SJSA1 (cell line): ENCODE data around the gene PHF10. TPM values are rescaled to one million over a fixed set of nuclear protein-coding genes. Genes with fewer than 3 reads are reported as not detected.
"Not testable (repeated sequence)": the region's sequence is repeated elsewhere in the genome, so short reads cannot be mapped to it uniquely, and the experiment has no call there.

ENCODE experiments used
- DNase-seq, 2 experiments: peaks; one replicate each; pipeline ENCODE4 v3.0.0-alpha.2; 2015 to 2020; ENCODE audit warnings: low spot score in 2 of 2, low read depth in 1 of 2
- H3K27ac ChIP-seq: fragments of 250-450 bp; sonication (Bioruptor Pico); 2 replicates; pipeline ENCODE4 v1.5.1; 2020; ENCODE audit warnings: mild to moderate bottlenecking, moderate library complexity
- H3K27me3 ChIP-seq: fragments of 250-450 bp; sonication (Bioruptor Pico); replicated peaks from 2 replicates; pipeline ENCODE4 v1.5.1; 2020; ENCODE audit warnings: mild to moderate bottlenecking, moderate library complexity
- H3K36me3 ChIP-seq: fragments of 250-450 bp; sonication (Bioruptor Pico); 2 replicates; pipeline ENCODE4 v1.5.1; 2020; ENCODE audit warnings: mild to moderate bottlenecking
- H3K4me1 ChIP-seq: fragments of 250-450 bp; sonication (Bioruptor Pico); replicated peaks from 2 replicates; pipeline ENCODE4 v1.6.1; 2021; ENCODE audit warnings: mild to moderate bottlenecking
- H3K4me3 ChIP-seq: fragments of 250-450 bp; sonication (Bioruptor Pico); 2 replicates; pipeline ENCODE4 v1.5.1; 2020; ENCODE audit warnings: mild to moderate bottlenecking
- H3K9me3 ChIP-seq: fragments of 250-450 bp; sonication (Bioruptor Pico); replicated peaks from 2 replicates; pipeline ENCODE4 v1.5.1; 2020; ENCODE audit warnings: mild to moderate bottlenecking
- total RNA-seq: library from RNA; depleted of rRNA; stranded (reverse); fragments of >200 nt; shearing (Covaris generic); gene quantifications from 2 replicates; pipeline ENCODE4 v1.2.3, GENCODE V29; 2014; rRNA removed

Gene PHF10
- total RNA-seq, result 21.1 and 33.4 TPM in 2 replicates

- DNase-seq, result peak in 1 of 2 experiments; percentile 37
- H3K27me3 ChIP-seq, result no peaks in the 10 kb centered on the region
- H3K9me3 ChIP-seq, result no peaks in the 10 kb centered on the region; the same call in 1 of the 2 replicates
- H3K36me3 ChIP-seq, result peaks cover 7% of the 10 kb centered on the region
- H3K4me3 ChIP-seq, result peak within 1 kb of the TSS; percentile 96
- H3K27ac ChIP-seq, result peak within 1 kb of the TSS; percentile 67
- H3K4me1 ChIP-seq, result peaks cover 18% of the 10 kb centered on the region
Observed at GRCh38 chr6:169724494-169725124, at the start of gene PHF10. Gene PHF10 (minus strand): TSS chr6:169724500. CDS start chr6:169723931, 569 bp downstream.

- no peak for DNase-seq
- Histone ChIP-seq H3K27ac (no peak overlapping the region), H3K4me1 (peaks cover 13% of the 10 kb centered on the region), H3K27me3 (no peaks in the 10 kb centered on the region), H3K4me3 (no peak overlapping the region), H3K36me3 (no peaks in the 10 kb centered on the region; the same call in 1 of the 2 replicates), H3K9me3 (no peaks in the 10 kb centered on the region)
Observed at GRCh38 chr6:169766921-169767736, 42.8 kb upstream of the PHF10 start.

GRCh38 chr6:169766232-169766631 lies 41.9 kb upstream of the PHF10 start:
- Histone ChIP-seq H3K9me3 (no peaks in the 10 kb centered on the region), H3K27ac (no peak overlapping the region), H3K36me3 (no peaks in the 10 kb centered on the region; the same call in 1 of the 2 replicates), H3K4me1 (peaks cover 13% of the 10 kb centered on the region), H3K27me3 (no peaks in the 10 kb centered on the region), H3K4me3 (no peak overlapping the region)
- DNase-seq, result peak in 1 of 2 experiments; percentile 80

- not testable (repeated sequence) for H3K27ac ChIP-seq, H3K27me3 ChIP-seq, H3K9me3 ChIP-seq, H3K36me3 ChIP-seq, DNase-seq, H3K4me3 ChIP-seq
- peaks cover 13% of the 10 kb centered on the region for H3K4me1 ChIP-seq
Observed at GRCh38 chr6:169765789-169766188, 41.5 kb upstream of the PHF10 start.

GRCh38 chr6:169763881-169764280 lies 39.6 kb upstream of the PHF10 start:
- peaks cover 13% of the 10 kb centered on the region for H3K4me1 ChIP-seq
- H3K9me3 ChIP-seq, result no peaks in the 10 kb centered on the region
- no peaks in the 10 kb centered on the region; the same call in 1 of the 2 replicates for H3K36me3 ChIP-seq
- DNase-seq, result no peak
- no peak overlapping the region for H3K27ac ChIP-seq
- no peaks in the 10 kb centered on the region for H3K27me3 ChIP-seq
- no peak overlapping the region for H3K4me3 ChIP-seq

- Histone ChIP-seq H3K4me1 (peaks cover 13% of the 10 kb centered on the region), H3K9me3 (no peaks in the 10 kb centered on the region), H3K36me3 (no peaks in the 10 kb centered on the region; the same call in 1 of the 2 replicates), H3K27ac (no peak overlapping the region), H3K4me3 (no peak overlapping the region), H3K27me3 (no peaks in the 10 kb centered on the region)
- DNase-seq, result no peak
Observed at GRCh38 chr6:169763308-169763707, 39.0 kb upstream of the PHF10 start.

- Histone ChIP-seq H3K27ac (no peak overlapping the region), H3K36me3 (peaks cover 9% of the 10 kb centered on the region), H3K4me1 (peaks cover 6% of the 10 kb centered on the region; the same call in 1 of the 2 replicates), H3K27me3 (no peaks in the 10 kb centered on the region), H3K9me3 (no peaks in the 10 kb centered on the region), H3K4me3 (no peak overlapping the region)
- DNase-seq, result no peak
Observed at GRCh38 chr6:169755162-169755561, 30.9 kb upstream of the PHF10 start.

- peak overlapping the region; percentile 92 for H3K27ac ChIP-seq
- H3K36me3 ChIP-seq, result peaks cover 9% of the 10 kb centered on the region
- peak overlapping the region; percentile 87 for H3K4me3 ChIP-seq
- H3K9me3 ChIP-seq, result no peaks in the 10 kb centered on the region
- H3K27me3 ChIP-seq, result no peaks in the 10 kb centered on the region
- DNase-seq, result no peak
- H3K4me1 ChIP-seq, result peaks cover 6% of the 10 kb centered on the region; the same call in 1 of the 2 replicates
Observed at GRCh38 chr6:169752074-169752623, 27.8 kb upstream of the PHF10 start.

GRCh38 chr6:169751242-169752073 lies 27.2 kb upstream of the PHF10 start, which contains the start of the genes DYNLT2 and ERMARD:
Gene DYNLT2 (minus strand): TSS chr6:169751572. CDS start chr6:169751458, 114 bp downstream.
Gene ERMARD (plus strand): TSS chr6:169751622. CDS start chr6:169751658, 36 bp downstream.
- Histone ChIP-seq H3K36me3 (peaks cover 7% of the 10 kb centered on the region), H3K27ac (peak within 1 kb of the TSS; percentile 92), H3K4me1 (peaks cover 6% of the 10 kb centered on the region; the same call in 1 of the 2 replicates), H3K4me3 (peak within 1 kb of the TSS; percentile 87), H3K9me3 (no peaks in the 10 kb centered on the region), H3K27me3 (no peaks in the 10 kb centered on the region)
- peak; percentile 94 to 96 for DNase-seq

GRCh38 chr6:169746556-169746955 lies 22.3 kb upstream of the PHF10 start:
- Histone ChIP-seq H3K4me3 (no peak overlapping the region), H3K9me3 (no peaks in the 10 kb centered on the region), H3K27ac (no peak overlapping the region), H3K4me1 (no peaks in the 10 kb centered on the region), H3K27me3 (0 out of 2 replicates have a peak, but pooled peaks cover 3% of the 10 kb centered on the region), H3K36me3 (peaks cover 4% of the 10 kb centered on the region)
- DNase-seq, result no peak

GRCh38 chr6:169745405-169745804 lies 21.1 kb upstream of the PHF10 start:
- Histone ChIP-seq H3K27ac (no peak overlapping the region), H3K27me3 (0 out of 2 replicates have a peak, but pooled peaks cover 3% of the 10 kb centered on the region), H3K4me1 (no peaks in the 10 kb centered on the region), H3K4me3 (no peak overlapping the region), H3K9me3 (no peaks in the 10 kb centered on the region), H3K36me3 (no peaks in the 10 kb centered on the region)
- no peak for DNase-seq

- Histone ChIP-seq H3K27me3 (0 out of 2 replicates have a peak, but pooled peaks cover 3% of the 10 kb centered on the region), H3K36me3 (no peaks in the 10 kb centered on the region), H3K27ac (no peak overlapping the region), H3K4me3 (no peak overlapping the region), H3K4me1 (no peaks in the 10 kb centered on the region), H3K9me3 (no peaks in the 10 kb centered on the region)
- DNase-seq, result no peak
Observed at GRCh38 chr6:169741344-169741743, 17.0 kb upstream of the PHF10 start.

- Histone ChIP-seq H3K27ac (no peak overlapping the region), H3K27me3 (0 out of 2 replicates have a peak, but pooled peaks cover 2% of the 10 kb centered on the region), H3K4me1 (no peaks in the 10 kb centered on the region), H3K9me3 (no peaks in the 10 kb centered on the region), H3K4me3 (no peak overlapping the region), H3K36me3 (no peaks in the 10 kb centered on the region)
- DNase-seq, result no peak
Observed at GRCh38 chr6:169738976-169739529, 14.8 kb upstream of the PHF10 start.
